GM18951 (cell line): ENCODE data around the gene BMP5.
"Not testable (repeated sequence)": the region's sequence is repeated elsewhere in the genome, so short reads cannot be mapped to it uniquely, and the experiment has no call there.

Experiments
- POLR2A ChIP-seq: IDR thresholded peaks from 4 replicates; pipeline ENCODE4 v1.6.1; 2011; ENCODE audit warnings: mild to moderate bottlenecking; ENCODE audit not compliant: insufficient read length, insufficient read depth; ENCODE audit errors: extremely low read depth
- in situ Hi-C: fragments of 300-500 bp; cut with MboI; formaldehyde crosslinking; loops from one replicate; pipeline ENCODE4 v1.12.0; 2022; ENCODE audit warnings: low sequenced_read_pairs, mixed read lengths, inconsistent platforms; ENCODE audit not compliant: unreplicated experiment

The BMP5 gene

DNA sequence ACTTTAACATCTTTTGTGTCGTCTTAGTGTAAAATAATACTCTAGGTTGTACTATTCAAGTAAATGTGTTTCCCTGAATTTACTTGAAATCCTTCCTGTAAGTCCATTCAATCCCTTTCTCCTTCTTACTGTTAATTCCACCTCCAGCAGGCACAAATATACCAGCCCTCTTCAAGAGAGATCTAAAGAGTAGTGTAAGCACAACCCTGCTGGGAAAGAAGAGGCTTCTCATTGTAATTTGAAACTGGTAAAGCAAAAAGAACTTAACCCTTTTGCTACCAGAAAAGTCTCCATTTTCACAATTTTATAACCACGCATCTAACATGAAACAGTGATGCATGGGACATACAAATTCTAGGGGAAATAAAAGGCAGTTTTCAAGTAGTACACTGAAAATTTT lies at the start of gene BMP5:
TSS of gene BMP5 (minus strand) at position 191 of the 400 bp plus-strand sequence. CDS start 725 bp downstream, outside the sequence.
- no peak for TF ChIP-seq POLR2A
- in situ Hi-C loops, result no loop called here

DNA sequence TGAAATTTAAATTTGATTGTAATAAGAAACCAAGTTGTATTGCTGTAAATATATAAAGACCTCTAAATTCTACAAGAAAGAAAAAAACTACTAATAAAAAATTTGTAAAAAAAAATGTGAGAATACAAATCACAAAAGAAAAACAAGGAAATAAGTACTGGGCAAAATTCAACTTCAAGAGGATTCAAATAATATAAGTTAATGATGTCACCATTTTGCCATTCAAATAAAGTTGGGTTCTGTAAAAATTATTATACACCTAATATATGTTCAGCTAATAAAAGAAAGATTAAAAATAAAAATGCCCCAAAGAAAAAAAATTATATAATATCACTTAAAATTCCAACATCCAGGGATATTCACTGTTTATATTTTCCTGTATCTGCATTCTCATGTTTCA lies 47.0 kb upstream of the BMP5 start:
- no peak for TF ChIP-seq POLR2A
- in situ Hi-C loops, result no loop called here

DNA sequence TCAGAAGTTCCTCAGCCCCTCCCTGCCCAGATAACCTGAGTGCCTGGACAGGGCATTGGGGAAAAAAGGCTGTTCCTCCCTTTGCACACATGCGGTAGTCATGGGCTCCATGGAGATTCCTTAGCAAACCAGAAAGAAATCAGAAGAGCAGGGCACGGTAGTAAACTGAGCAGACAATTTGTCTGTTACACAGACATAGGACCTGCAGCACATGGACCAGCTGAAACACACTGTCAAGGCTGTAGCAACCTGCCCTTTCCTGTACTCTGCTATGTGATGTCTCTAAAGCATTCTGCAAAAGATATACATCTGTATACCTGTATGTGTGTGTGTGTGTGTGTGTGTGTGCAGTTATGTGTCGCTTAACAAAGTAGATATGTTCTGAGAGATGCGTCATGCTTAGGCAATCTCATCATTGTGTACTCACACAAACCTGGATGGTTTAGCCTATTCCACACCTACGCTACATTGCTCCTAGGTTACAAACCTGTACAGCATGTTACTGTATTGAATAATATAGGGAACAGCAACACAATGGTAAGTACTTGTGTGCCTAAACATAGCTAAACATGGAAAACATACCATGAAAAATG lies 44.4 kb upstream of the BMP5 start:
- TF ChIP-seq POLR2A, result no peak
- in situ Hi-C loops, result no loop called here

DNA sequence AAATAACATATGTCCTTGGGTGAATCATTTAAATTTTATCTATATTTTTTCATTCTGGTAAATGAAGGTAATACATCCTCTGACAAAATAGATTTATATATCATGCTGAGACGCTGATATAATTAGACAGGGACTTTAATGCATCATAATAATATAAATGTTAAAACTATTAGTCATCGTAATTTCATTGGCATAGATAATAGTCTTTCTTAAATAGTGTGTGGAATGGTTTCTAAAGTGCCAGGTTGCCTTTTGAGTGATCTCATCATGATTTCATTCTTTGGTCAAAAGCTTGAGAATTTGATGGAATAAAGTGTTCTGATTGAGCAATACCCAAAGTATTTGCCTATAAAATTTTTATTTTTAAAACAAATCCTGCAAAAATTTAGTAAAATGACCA lies 43.2 kb upstream of the BMP5 start:
- no peak for TF ChIP-seq POLR2A
- in situ Hi-C loops, result no loop called here

DNA sequence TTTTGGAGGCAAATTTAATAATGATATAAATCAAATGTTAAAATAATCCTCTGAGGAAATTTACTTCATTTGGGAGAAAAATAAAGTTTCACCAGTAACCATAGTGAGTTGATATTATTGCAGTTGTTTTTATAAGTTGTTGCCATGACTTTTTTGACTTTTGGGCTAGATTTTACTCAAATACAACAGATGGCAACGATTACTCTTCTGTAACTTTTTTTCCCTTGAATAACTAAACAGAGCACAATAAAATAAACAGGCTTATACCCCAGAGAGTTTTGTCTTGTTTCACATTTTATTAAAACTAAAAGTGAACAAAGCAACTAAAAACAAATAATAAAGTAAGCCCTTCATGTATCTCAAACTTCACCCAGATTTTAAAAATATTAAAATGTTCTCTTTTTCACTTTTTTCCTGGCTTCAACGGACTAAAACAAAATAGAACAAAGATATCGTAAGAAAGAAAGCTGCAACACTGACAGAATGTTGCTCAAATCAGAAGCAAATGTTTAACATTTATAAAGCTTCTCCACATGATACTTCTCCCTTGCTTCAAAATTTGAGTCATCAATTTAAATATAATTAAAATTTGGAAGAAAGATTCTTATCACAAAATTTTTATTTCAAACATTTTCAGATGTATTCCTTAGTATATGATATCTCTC lies 42.5 kb upstream of the BMP5 start:
- no peak for TF ChIP-seq POLR2A
- in situ Hi-C loops, result no loop called here

DNA sequence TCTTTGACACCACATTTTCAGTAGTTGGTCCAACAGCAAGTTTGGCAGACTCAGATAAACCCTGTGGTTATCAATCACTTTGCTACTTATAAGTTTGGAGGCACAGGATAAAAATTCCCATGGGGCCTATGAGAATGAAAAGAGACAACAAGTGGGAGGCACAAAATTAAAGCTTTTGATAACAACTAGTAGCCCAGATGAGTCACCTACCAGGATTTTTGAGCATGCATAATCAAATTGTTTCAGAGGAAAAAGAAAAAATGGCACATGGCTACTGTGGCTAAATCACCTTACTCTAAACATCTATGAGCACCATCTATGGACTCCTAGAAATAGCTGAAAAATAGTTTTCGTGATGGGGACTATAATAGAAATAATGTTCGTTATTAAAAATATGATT lies 40.8 kb upstream of the BMP5 start:
- in situ Hi-C loops, result no loop called here
- TF ChIP-seq POLR2A, result no peak

DNA sequence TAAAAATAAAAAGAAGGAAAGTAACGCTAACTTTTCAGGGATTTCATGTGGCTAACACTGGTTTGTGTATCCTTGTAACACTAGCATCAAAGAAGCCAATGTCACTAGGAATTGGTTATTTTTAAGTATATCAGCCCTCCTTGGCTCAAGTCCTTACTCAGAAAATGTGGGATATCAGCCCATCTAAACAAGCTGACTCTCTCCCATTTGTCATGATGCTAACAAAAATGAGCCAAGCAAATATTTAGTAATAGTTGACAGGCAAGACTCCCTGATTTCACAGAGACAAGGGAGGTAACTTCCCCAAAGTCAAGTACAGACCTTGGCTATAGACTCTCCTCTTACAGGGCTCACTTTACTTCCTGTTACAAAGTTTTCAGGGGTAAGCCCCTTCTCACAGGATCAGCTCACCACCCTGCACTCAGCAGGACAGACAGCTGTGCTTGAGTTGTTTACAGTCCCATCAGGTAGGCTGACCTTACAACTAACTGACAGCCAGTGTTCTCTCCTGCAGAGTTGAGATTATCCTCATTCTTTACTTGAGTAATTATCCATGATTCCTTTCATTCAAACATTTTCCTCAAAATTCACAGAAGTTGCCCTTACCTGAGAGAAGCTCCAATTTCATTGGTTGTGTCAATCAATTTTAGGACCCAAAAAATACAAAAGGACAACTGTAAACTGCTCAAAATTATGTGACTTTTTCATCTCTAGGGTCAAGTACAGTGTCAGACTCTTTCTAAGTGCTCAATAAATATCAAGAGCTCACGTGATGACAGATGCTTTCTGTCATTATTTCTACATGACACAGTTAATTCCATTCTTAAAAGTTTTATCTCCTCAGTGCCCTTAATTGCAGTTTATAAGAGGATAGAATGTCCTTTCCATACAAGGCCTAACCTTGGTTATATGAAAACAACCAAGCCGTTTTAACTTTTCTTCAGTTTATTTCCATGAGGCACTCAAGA lies 38.1 kb upstream of the BMP5 start:
- no peak for TF ChIP-seq POLR2A
- in situ Hi-C loops, result no loop called here

DNA sequence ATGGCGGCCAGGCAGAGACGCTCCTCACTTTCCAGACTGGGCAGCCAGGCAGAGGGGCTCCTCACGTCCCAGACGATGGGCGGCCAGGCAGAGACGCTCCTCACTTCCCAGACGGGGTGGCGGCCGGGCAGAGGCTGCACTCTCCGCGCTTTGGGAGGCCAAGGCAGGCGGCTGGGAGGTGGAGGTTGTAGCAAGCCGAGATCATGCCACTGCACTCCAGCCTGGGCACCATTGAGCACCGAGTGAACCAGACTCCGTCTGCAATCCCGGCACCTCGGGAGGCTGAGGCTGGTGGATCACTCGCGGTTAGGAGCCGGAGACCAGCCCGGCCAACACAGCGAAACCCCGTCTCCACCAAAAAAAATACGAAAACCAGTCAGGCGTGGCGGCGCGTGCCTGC lies 35.1 kb upstream of the BMP5 start:
- in situ Hi-C loops, result not testable (repeated sequence)

DNA sequence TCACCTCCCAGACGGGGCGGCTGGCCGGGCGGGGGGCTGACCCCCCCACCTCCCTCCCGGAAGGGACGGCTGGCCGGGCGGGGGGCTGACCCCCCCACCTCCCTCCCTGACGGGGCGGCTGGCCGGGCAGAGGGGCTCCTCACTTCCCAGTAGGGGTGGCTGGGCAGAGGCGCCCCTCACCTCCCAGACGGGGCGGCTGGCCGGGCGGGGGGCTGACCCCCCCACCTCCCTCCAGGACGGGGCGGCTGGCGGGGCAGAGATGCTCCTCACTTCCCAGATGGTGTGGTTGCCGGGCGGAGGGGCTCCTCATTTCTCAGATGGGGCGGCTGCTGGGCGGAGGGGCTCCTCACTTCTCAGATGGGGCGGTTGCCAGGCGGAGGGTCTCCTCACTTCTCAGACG lies 34.5 kb upstream of the BMP5 start:
- in situ Hi-C loops, result not testable (repeated sequence)

DNA sequence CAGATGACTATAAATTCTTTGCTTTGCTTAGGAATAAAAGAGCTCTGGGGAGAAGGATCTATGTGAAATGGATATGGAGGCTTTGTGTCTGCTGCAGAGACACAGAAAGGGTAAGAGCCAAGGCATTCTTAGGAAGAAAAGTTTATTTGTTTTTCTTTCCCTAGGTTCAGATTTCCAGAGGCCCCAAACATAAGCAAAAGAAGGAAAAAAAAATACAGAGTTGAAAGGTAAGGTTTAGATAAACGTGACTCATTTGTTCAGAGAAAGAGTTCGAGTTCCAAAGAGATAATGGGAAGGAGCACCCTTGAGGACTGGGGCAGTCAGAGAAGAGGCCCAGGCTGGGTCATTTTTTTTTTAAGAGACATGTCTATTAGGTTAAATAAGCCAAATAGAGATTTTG lies 27.4 kb upstream of the BMP5 start:
- no peak for TF ChIP-seq POLR2A
- in situ Hi-C loops, result no loop called here

DNA sequence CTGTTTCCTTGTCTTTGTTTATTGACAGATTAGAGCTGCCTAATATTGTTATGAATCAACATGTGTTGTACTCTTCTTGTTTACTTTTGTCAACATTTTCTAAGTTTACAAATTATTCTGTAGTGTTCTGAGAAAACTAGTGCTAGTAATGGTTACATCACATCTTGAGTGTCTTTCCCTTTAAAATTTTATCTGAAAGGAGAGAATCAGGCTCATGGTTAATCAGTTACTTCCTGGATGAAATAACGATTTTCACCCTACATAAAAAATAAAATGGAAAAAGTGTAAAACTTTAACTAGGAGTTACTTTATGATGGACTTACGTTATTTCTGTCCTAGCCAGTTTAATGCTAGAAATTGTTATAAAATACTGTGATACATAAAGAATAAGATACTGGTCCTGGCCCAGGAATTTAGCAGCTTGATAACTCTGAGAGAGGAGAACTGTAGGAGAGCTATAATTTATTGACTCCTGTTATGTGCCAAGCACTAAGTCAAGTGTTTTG lies 26.4 kb upstream of the BMP5 start:
- TF ChIP-seq POLR2A, result no peak
- in situ Hi-C loops, result no loop called here

DNA sequence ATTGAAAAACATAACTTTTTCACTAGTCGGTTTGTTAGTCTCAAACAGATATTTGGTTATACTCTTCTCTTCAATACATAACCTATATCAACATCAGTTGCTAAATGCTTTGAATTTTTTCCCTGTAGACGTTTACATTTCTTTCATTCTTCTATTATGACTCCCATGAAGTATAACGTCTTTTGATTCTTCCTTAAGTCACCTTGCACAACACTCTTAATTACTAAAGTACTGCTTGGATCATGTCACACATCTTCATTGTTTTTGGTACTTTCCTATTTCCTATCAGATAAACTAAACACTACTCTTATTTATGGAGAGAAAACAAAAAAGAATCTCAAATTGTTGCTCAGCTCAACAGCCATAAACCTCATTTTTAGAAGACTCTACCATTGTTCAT lies 23.0 kb upstream of the BMP5 start:
- no peak for TF ChIP-seq POLR2A
- in situ Hi-C loops, result no loop called here

DNA sequence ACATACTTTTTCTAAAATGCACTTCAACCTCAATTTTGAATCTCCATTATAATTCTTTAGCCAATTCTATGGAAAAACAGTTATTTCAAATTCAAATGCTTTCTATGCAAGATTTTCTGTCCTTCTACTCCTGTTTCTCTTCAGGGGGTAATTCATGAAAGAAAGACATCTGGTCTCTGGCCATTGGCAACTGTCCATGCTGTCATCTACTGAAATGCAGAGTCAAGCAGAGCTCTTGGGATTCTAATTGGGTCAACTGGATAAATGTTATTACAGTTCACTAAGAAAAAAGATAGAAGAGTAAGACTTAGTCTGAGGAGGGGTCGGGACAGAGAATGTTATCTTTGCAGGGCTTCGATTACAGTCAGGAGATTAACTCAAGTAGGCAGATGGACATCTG lies 22.0 kb upstream of the BMP5 start:
- in situ Hi-C loops, result no loop called here
- no peak for TF ChIP-seq POLR2A

DNA sequence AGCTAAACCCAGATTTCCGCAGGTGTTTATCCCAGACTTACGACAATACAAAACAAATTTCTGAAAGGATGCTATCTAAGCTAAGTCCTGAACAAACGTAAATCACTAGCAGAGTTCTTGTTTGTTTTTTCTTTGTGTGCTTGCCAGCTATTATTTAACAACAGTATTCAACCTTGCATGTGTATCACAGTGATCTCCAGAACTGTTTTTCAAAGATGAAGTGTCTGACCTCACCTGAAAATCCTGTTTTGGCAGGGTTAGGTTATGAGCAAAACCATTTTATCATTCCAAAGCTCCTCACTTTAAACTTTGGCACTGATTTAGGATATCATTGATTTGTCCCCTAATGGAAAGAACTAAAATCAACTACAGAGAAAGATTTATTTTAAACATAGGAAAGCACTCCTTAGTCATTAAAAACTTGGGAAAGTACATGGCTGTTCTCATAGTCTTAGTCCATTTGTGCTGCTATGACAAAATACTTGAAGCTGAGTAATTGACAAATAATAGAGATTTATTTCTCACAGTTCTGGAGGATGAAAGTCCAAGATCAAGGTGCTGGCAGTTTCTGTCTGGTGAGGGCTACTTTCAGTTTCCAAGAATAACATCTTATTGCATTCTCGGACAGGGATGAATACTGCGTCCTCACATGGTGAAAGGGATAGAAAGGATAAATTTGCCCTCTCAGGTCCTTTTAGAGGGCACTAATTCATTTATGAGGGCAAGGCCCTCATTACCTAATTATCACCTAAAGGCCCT lies 20.8 kb upstream of the BMP5 start:
- no peak for TF ChIP-seq POLR2A
- in situ Hi-C loops, result no loop called here
